Right lobe of liver (tissue), 4 donors: ENCODE measurements around the gene XCR1.
"Not testable (repeated sequence)": the region's sequence is repeated elsewhere in the genome, so short reads cannot be mapped to it uniquely, and the experiment has no call there.

ENCODE experiments used
- CTCF ChIP-seq, 4 donors: fragments of 200-600 bp in 3 of 4; fragments of 450-650 bp in 1 of 4; IDR thresholded peaks; one replicate each; pipeline versions ENCODE4 v1.5.1 to v1.8.0; 2016 to 2022; ENCODE audit warnings: antibody characterized with exemption in 4 of 4, mild to moderate bottlenecking in 2 of 4
- POLR2A ChIP-seq: fragments of 450-650 bp; IDR thresholded peaks from one replicate; pipeline ENCODE4 v1.6.1; 2017; ENCODE audit warnings: antibody characterized with exemption, mild to moderate bottlenecking
- donor health status: DM: no; HTN: no; CAD: no.
- donor health status: DM: no; HTN: no; CAD: no.
- donor health status: DM: no; HTN: yes; CAD: no.

GRCh38 chr3:46038071-46038470 lies 10.8 kb upstream of the XCR1 start:
- not testable (repeated sequence) for TF ChIP-seq CTCF (IDR thresholded peaks at IDR 0.05); POLR2A
